ENCODE results near the gene GPR3. TPM values are rescaled to one million over a fixed set of nuclear protein-coding genes. Genes with fewer than 3 reads are reported as not detected.

GPR3 gene
- total and polyA plus RNA-seq, 8 donors = 0.18 to 0.43 (median 0.27) TPM; not detected in 4

- intact Hi-C loops (cut with DNase I; ENCODE audit: low total_unique reads) = no loop called here
- Histone ChIP-seq H3K9me3 (no peaks in the 10 kb centered on the region), H3K27ac (peak overlapping the region in 3 of 5 donors; percentile 78 to 88 (median 81)), H3K27me3 (no peaks in the 10 kb centered on the region), H3K4me3 (no peak overlapping the region), H3K4me1 (peaks cover 73 to 98% (median 90%) of the 10 kb centered on the region in 4 donors), H3K36me3 (no peaks in the 10 kb centered on the region)
- TF ChIP-seq EP300 (IDR thresholded peaks at IDR 0.05) = no peak
- no peak for TF ChIP-seq CTCF (IDR thresholded peaks at IDR 0.05)
- no peak for TF ChIP-seq POLR2AphosphoS5 (IDR thresholded peaks at IDR 0.05)
- TF ChIP-seq POLR2A (IDR thresholded peaks at IDR 0.05) = no peak
- WGBS, 5 donors = 74 to 93% (median 85%) methylated on average over 3 of the region's 3 CpGs
- DNase-seq = no peak
Observed at GRCh38 chr1:27433706-27434105, 41.3 kb downstream of the GPR3 start.

GRCh38 chr1:27435566-27436203, 43.3 kb downstream of the GPR3 start:
- peak overlapping the region in 2 of 4 donors; percentile 8 to 29 for H3K4me3 ChIP-seq
- peaks cover 68 to 96% (median 80%) of the 10 kb centered on the region in 4 donors for H3K4me1 ChIP-seq
- H3K27ac ChIP-seq = peak overlapping the region; percentile 74 to 88 (median 78)
- H3K9me3 ChIP-seq = no peaks in the 10 kb centered on the region
- no peaks in the 10 kb centered on the region for H3K27me3 ChIP-seq
- DNase-seq = peak in 1 of 2 donors; percentile 62
- WGBS, 5 donors = 44 to 58% (median 48%) methylated on average over 2 of the region's 2 CpGs
- intact Hi-C loops (cut with DNase I; ENCODE audit: low total_unique reads) = no loop called here
- TF ChIP-seq POLR2AphosphoS5 (IDR thresholded peaks at IDR 0.05) (peak in 1 of 3 donors; percentile 13), EP300 (IDR thresholded peaks at IDR 0.05) (no peak)
- H3K36me3 ChIP-seq = peaks cover 0 to 6% (median 1%) of the 10 kb centered on the region in 4 donors

- no peaks in the 10 kb centered on the region for H3K9me3 ChIP-seq
- no peaks in the 10 kb centered on the region for H3K27me3 ChIP-seq
- TF ChIP-seq POLR2A (IDR thresholded peaks at IDR 0.05) (peak in 1 of 4 donors; percentile 26), EP300 (IDR thresholded peaks at IDR 0.05) (no peak), CTCF (IDR thresholded peaks at IDR 0.05) (no peak), POLR2AphosphoS5 (IDR thresholded peaks at IDR 0.05) (peak; percentile 45 to 87 (median 85))
- peak overlapping the region in 2 of 4 donors; percentile 8 to 29 for H3K4me3 ChIP-seq
- H3K27ac ChIP-seq = peak overlapping the region; percentile 74 to 88 (median 78)
- intact Hi-C loops (cut with DNase I; ENCODE audit: low total_unique reads) = no loop called here
- H3K36me3 ChIP-seq = peaks cover 0 to 13% (median 8%) of the 10 kb centered on the region in 4 donors
- WGBS, 5 donors = 19 to 29% (median 21%) methylated on average over 5 of the region's 5 CpGs
- peak in 1 of 2 donors; percentile 86 for DNase-seq
- H3K4me1 ChIP-seq = peaks cover 62 to 88% (median 74%) of the 10 kb centered on the region in 4 donors
Observed at GRCh38 chr1:27436204-27437159, 44.1 kb downstream of the GPR3 start.

GRCh38 chr1:27438621-27439061, 46.2 kb downstream of the GPR3 start:
- Histone ChIP-seq H3K4me1 (peaks cover 51 to 75% (median 62%) of the 10 kb centered on the region in 4 donors), H3K4me3 (no peak overlapping the region), H3K9me3 (no peaks in the 10 kb centered on the region), H3K27me3 (no peaks in the 10 kb centered on the region), H3K36me3 (peaks cover 0 to 17% (median 11%) of the 10 kb centered on the region in 4 donors), H3K27ac (peak overlapping the region in 4 of 5 donors; percentile 39 to 88 (median 78))
- WGBS, 5 donors = 69 to 86% (median 82%) methylated on average over 1 of the region's 1 CpG
- DNase-seq = peak in 1 of 2 donors; percentile 30
- no peak for TF ChIP-seq EP300 (IDR thresholded peaks at IDR 0.05)
- no peak for TF ChIP-seq POLR2A (IDR thresholded peaks at IDR 0.05)
- no peak for TF ChIP-seq POLR2AphosphoS5 (IDR thresholded peaks at IDR 0.05)
- TF ChIP-seq CTCF (IDR thresholded peaks at IDR 0.05) = no peak
- intact Hi-C loops (cut with DNase I; ENCODE audit: low total_unique reads) = no loop called here

Measured in stomach (tissue), 9 donors.